ENCODE data around the gene PHACTR2.

DNA sequence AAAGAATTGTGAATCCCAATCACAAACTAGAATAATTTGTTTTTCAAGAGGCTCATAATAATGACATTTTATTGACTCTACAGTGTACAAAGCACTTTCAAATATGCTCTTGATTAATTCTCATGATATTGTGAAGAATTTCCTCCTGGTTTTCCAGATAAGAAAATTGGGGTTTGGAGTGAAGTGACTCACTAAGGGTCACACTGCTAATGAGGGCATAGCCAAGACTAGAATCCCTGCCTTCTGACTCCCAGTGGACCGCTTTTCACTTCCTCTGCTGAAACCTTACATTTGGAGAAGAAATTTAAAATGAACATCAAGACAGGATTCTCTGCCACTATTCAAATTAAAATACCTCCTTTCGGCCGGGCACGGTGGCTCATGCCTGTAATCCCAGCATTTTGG, 127.1 kb downstream of the PHACTR2 start:
- TF ChIP-seq, protein P1, sequence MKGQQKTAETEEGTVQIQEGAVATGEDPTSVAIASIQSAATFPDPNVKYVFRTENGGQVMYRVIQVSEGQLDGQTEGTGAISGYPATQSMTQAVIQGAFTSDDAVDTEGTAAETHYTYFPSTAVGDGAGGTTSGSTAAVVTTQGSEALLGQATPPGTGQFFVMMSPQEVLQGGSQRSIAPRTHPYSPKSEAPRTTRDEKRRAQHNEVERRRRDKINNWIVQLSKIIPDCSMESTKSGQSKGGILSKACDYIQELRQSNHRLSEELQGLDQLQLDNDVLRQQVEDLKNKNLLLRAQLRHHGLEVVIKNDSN (IDR thresholded peaks at IDR 0.05): no peak
- TF ChIP-seq, protein P2, sequence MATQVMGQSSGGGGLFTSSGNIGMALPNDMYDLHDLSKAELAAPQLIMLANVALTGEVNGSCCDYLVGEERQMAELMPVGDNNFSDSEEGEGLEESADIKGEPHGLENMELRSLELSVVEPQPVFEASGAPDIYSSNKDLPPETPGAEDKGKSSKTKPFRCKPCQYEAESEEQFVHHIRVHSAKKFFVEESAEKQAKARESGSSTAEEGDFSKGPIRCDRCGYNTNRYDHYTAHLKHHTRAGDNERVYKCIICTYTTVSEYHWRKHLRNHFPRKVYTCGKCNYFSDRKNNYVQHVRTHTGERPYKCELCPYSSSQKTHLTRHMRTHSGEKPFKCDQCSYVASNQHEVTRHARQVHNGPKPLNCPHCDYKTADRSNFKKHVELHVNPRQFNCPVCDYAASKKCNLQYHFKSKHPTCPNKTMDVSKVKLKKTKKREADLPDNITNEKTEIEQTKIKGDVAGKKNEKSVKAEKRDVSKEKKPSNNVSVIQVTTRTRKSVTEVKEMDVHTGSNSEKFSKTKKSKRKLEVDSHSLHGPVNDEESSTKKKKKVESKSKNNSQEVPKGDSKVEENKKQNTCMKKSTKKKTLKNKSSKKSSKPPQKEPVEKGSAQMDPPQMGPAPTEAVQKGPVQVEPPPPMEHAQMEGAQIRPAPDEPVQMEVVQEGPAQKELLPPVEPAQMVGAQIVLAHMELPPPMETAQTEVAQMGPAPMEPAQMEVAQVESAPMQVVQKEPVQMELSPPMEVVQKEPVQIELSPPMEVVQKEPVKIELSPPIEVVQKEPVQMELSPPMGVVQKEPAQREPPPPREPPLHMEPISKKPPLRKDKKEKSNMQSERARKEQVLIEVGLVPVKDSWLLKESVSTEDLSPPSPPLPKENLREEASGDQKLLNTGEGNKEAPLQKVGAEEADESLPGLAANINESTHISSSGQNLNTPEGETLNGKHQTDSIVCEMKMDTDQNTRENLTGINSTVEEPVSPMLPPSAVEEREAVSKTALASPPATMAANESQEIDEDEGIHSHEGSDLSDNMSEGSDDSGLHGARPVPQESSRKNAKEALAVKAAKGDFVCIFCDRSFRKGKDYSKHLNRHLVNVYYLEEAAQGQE (IDR thresholded peaks at IDR 0.05; ENCODE audit: low read depth): no peak
- TF ChIP-seq YY1 (IDR thresholded peaks at IDR 0.05; ENCODE audit: low read depth): no peak
- TF ChIP-seq NFIC (IDR thresholded peaks at IDR 0.05): no peak
- no peak for TF ChIP-seq EGR1 (IDR thresholded peaks at IDR 0.05)
- no peak for TF ChIP-seq RAD21 (IDR thresholded peaks at IDR 0.05; ENCODE audit: low read depth)

Measured in Ishikawa (cell line).